ENCODE data around the gene KIF1A. TPM values are rescaled to one million over a fixed set of nuclear protein-coding genes. Genes with fewer than 3 reads are reported as not detected.

The KIF1A gene
- total and polyA plus RNA-seq, 5 donors from 2014 or later, result not detected

GRCh38 chr2:240777456-240778212, 42.4 kb downstream of the KIF1A start:
- ATAC-seq (ENCODE audit: low read depth in 2 of 2) (no peak), DNase-seq (no peak)
- no peaks in the 10 kb centered on the region for H3K36me3 ChIP-seq (ENCODE audit: control insufficient read depth, insufficient read depth, low read length)
- no peaks in the 10 kb centered on the region for H3K27me3 ChIP-seq (ENCODE audit: control insufficient read depth, insufficient read depth, low read length)
- no peak overlapping the region for H3K4me3 Mint-ChIP-seq
- H3K27ac Mint-ChIP-seq, result no peak overlapping the region
- H3K27me3 Mint-ChIP-seq, result no peaks in the 10 kb centered on the region
- no peak overlapping the region for H3K27ac ChIP-seq (ENCODE audit: insufficient read depth, low read length, poor library complexity, severe bottlenecking)
- no peaks in the 10 kb centered on the region for H3K9me3 Mint-ChIP-seq
- H3K9me3 ChIP-seq (ENCODE audit: control insufficient read depth in 2 of 2, low read length in 2 of 2), result no peaks in the 10 kb centered on the region
- H3K4me1 ChIP-seq (ENCODE audit: control insufficient read depth, insufficient read depth, low read length, poor library complexity, severe bottlenecking), result no peaks in the 10 kb centered on the region
- H3K4me1 Mint-ChIP-seq, result peaks cover 0 to 2% (median 0%) of the 10 kb centered on the region in 4 donors
- H3K36me3 Mint-ChIP-seq, result no peaks in the 10 kb centered on the region
- no peak overlapping the region for H3K4me3 ChIP-seq (ENCODE audit: low read depth, low read length)

- Mint-ChIP-seq H3K4me3 (no peak overlapping the region), H3K4me1 (peaks cover 0 to 2% (median 0%) of the 10 kb centered on the region in 4 donors), H3K27ac (no peak overlapping the region), H3K27me3 (no peaks in the 10 kb centered on the region), H3K9me3 (no peaks in the 10 kb centered on the region), H3K36me3 (no peaks in the 10 kb centered on the region)
- Histone ChIP-seq H3K36me3 (ENCODE audit: control insufficient read depth, insufficient read depth, low read length) (no peaks in the 10 kb centered on the region), H3K4me1 (ENCODE audit: control insufficient read depth, insufficient read depth, low read length, poor library complexity, severe bottlenecking) (no peaks in the 10 kb centered on the region), H3K4me3 (ENCODE audit: low read depth, low read length) (no peak overlapping the region), H3K9me3 (ENCODE audit: control insufficient read depth in 2 of 2, low read length in 2 of 2) (no peaks in the 10 kb centered on the region), H3K27me3 (ENCODE audit: control insufficient read depth, insufficient read depth, low read length) (no peaks in the 10 kb centered on the region), H3K27ac (ENCODE audit: insufficient read depth, low read length, poor library complexity, severe bottlenecking) (no peak overlapping the region)
- ATAC-seq (ENCODE audit: low read depth in 2 of 2) (no peak), DNase-seq (no peak)
These were observed 44.1 kb downstream of the KIF1A start for GRCh38 chr2:240775905-240776304.

- Mint-ChIP-seq H3K4me1 (peaks cover 0 to 2% (median 0%) of the 10 kb centered on the region in 4 donors), H3K4me3 (no peak overlapping the region), H3K36me3 (no peaks in the 10 kb centered on the region), H3K27ac (no peak overlapping the region), H3K27me3 (no peaks in the 10 kb centered on the region), H3K9me3 (no peaks in the 10 kb centered on the region)
- H3K4me1 ChIP-seq (ENCODE audit: control insufficient read depth, insufficient read depth, low read length, poor library complexity, severe bottlenecking), result no peaks in the 10 kb centered on the region
- ATAC-seq (ENCODE audit: low read depth in 2 of 2) (no peak), DNase-seq (no peak)
- H3K36me3 ChIP-seq (ENCODE audit: control insufficient read depth, insufficient read depth, low read length), result no peaks in the 10 kb centered on the region
- no peak overlapping the region for H3K27ac ChIP-seq (ENCODE audit: insufficient read depth, low read length, poor library complexity, severe bottlenecking)
- no peak overlapping the region for H3K4me3 ChIP-seq (ENCODE audit: low read depth, low read length)
- H3K9me3 ChIP-seq (ENCODE audit: control insufficient read depth in 2 of 2, low read length in 2 of 2), result no peaks in the 10 kb centered on the region
- no peaks in the 10 kb centered on the region for H3K27me3 ChIP-seq (ENCODE audit: control insufficient read depth, insufficient read depth, low read length)
These were observed 45.2 kb downstream of the KIF1A start for GRCh38 chr2:240774856-240775255.

- Mint-ChIP-seq H3K27ac (no peak overlapping the region), H3K4me1 (no peaks in the 10 kb centered on the region), H3K27me3 (no peaks in the 10 kb centered on the region), H3K36me3 (no peaks in the 10 kb centered on the region), H3K4me3 (no peak overlapping the region), H3K9me3 (no peaks in the 10 kb centered on the region)
- no peaks in the 10 kb centered on the region for H3K9me3 ChIP-seq (ENCODE audit: control insufficient read depth in 2 of 2, low read length in 2 of 2)
- no peak for DNase-seq
- no peaks in the 10 kb centered on the region for H3K36me3 ChIP-seq (ENCODE audit: control insufficient read depth, insufficient read depth, low read length)
- no peak overlapping the region for H3K4me3 ChIP-seq (ENCODE audit: low read depth, low read length)
- no peak overlapping the region for H3K27ac ChIP-seq (ENCODE audit: insufficient read depth, low read length, poor library complexity, severe bottlenecking)
- H3K4me1 ChIP-seq (ENCODE audit: control insufficient read depth, insufficient read depth, low read length, poor library complexity, severe bottlenecking), result no peaks in the 10 kb centered on the region
- ATAC-seq (ENCODE audit: low read depth in 2 of 2), result no peak
- no peaks in the 10 kb centered on the region for H3K27me3 ChIP-seq (ENCODE audit: control insufficient read depth, insufficient read depth, low read length)
These were observed 50.9 kb downstream of the KIF1A start for GRCh38 chr2:240769096-240769495.

GRCh38 chr2:240768216-240768615, 51.8 kb downstream of the KIF1A start:
- H3K4me3 Mint-ChIP-seq, result no peak overlapping the region
- Histone ChIP-seq H3K36me3 (ENCODE audit: control insufficient read depth, insufficient read depth, low read length) (no peaks in the 10 kb centered on the region), H3K4me1 (ENCODE audit: control insufficient read depth, insufficient read depth, low read length, poor library complexity, severe bottlenecking) (no peaks in the 10 kb centered on the region), H3K9me3 (ENCODE audit: control insufficient read depth in 2 of 2, low read length in 2 of 2) (no peaks in the 10 kb centered on the region), H3K27me3 (ENCODE audit: control insufficient read depth, insufficient read depth, low read length) (no peaks in the 10 kb centered on the region), H3K27ac (ENCODE audit: insufficient read depth, low read length, poor library complexity, severe bottlenecking) (no peak overlapping the region), H3K4me3 (ENCODE audit: low read depth, low read length) (no peak overlapping the region)
- ATAC-seq (ENCODE audit: low read depth in 2 of 2), result no peak
- no peaks in the 10 kb centered on the region for H3K4me1 Mint-ChIP-seq
- H3K27ac Mint-ChIP-seq, result no peak overlapping the region
- no peaks in the 10 kb centered on the region for H3K36me3 Mint-ChIP-seq
- H3K27me3 Mint-ChIP-seq, result no peaks in the 10 kb centered on the region
- no peak for DNase-seq
- H3K9me3 Mint-ChIP-seq, result no peaks in the 10 kb centered on the region

- H3K27ac Mint-ChIP-seq, result no peak overlapping the region
- no peaks in the 10 kb centered on the region for H3K27me3 Mint-ChIP-seq
- Histone ChIP-seq H3K27ac (ENCODE audit: insufficient read depth, low read length, poor library complexity, severe bottlenecking) (no peak overlapping the region), H3K4me1 (ENCODE audit: control insufficient read depth, insufficient read depth, low read length, poor library complexity, severe bottlenecking) (no peaks in the 10 kb centered on the region), H3K4me3 (ENCODE audit: low read depth, low read length) (no peak overlapping the region), H3K9me3 (ENCODE audit: control insufficient read depth in 2 of 2, low read length in 2 of 2) (no peaks in the 10 kb centered on the region), H3K27me3 (ENCODE audit: control insufficient read depth, insufficient read depth, low read length) (no peaks in the 10 kb centered on the region), H3K36me3 (ENCODE audit: control insufficient read depth, insufficient read depth, low read length) (no peaks in the 10 kb centered on the region)
- ATAC-seq (ENCODE audit: low read depth in 2 of 2), result no peak
- H3K9me3 Mint-ChIP-seq, result no peaks in the 10 kb centered on the region
- no peaks in the 10 kb centered on the region for H3K36me3 Mint-ChIP-seq
- no peak for DNase-seq
- no peak overlapping the region for H3K4me3 Mint-ChIP-seq
- no peaks in the 10 kb centered on the region for H3K4me1 Mint-ChIP-seq
These were observed 52.7 kb downstream of the KIF1A start for GRCh38 chr2:240767341-240767740.

GRCh38 chr2:240766072-240766471, 53.9 kb downstream of the KIF1A start:
- no peak for ATAC-seq (ENCODE audit: low read depth in 2 of 2)
- Histone ChIP-seq H3K27me3 (ENCODE audit: control insufficient read depth, insufficient read depth, low read length) (no peaks in the 10 kb centered on the region), H3K4me1 (ENCODE audit: control insufficient read depth, insufficient read depth, low read length, poor library complexity, severe bottlenecking) (no peaks in the 10 kb centered on the region), H3K4me3 (ENCODE audit: low read depth, low read length) (no peak overlapping the region), H3K9me3 (ENCODE audit: control insufficient read depth in 2 of 2, low read length in 2 of 2) (no peaks in the 10 kb centered on the region), H3K36me3 (ENCODE audit: control insufficient read depth, insufficient read depth, low read length) (no peaks in the 10 kb centered on the region), H3K27ac (ENCODE audit: insufficient read depth, low read length, poor library complexity, severe bottlenecking) (no peak overlapping the region)
- DNase-seq, result no peak
- Mint-ChIP-seq H3K9me3 (no peaks in the 10 kb centered on the region), H3K36me3 (no peaks in the 10 kb centered on the region), H3K27me3 (no peaks in the 10 kb centered on the region), H3K27ac (no peak overlapping the region), H3K4me3 (no peak overlapping the region), H3K4me1 (no peaks in the 10 kb centered on the region)

- no peaks in the 10 kb centered on the region for H3K36me3 ChIP-seq (ENCODE audit: control insufficient read depth, insufficient read depth, low read length)
- no peak overlapping the region for H3K27ac Mint-ChIP-seq
These were observed 55.0 kb downstream of the KIF1A start for GRCh38 chr2:240765007-240765406.

More at GRCh38 chr2:240765007-240765406, 55.0 kb downstream of the KIF1A start:
- Histone ChIP-seq H3K27me3 (ENCODE audit: control insufficient read depth, insufficient read depth, low read length) (no peaks in the 10 kb centered on the region), H3K4me1 (ENCODE audit: control insufficient read depth, insufficient read depth, low read length, poor library complexity, severe bottlenecking) (no peaks in the 10 kb centered on the region), H3K4me3 (ENCODE audit: low read depth, low read length) (no peak overlapping the region), H3K27ac (ENCODE audit: insufficient read depth, low read length, poor library complexity, severe bottlenecking) (no peak overlapping the region), H3K9me3 (ENCODE audit: control insufficient read depth in 2 of 2, low read length in 2 of 2) (no peaks in the 10 kb centered on the region)
- H3K4me3 Mint-ChIP-seq, result no peak overlapping the region
- DNase-seq (no peak), ATAC-seq (ENCODE audit: low read depth in 2 of 2) (no peak)
- H3K4me1 Mint-ChIP-seq, result no peaks in the 10 kb centered on the region
- no peaks in the 10 kb centered on the region for H3K36me3 Mint-ChIP-seq
- H3K27me3 Mint-ChIP-seq, result no peaks in the 10 kb centered on the region
- no peaks in the 10 kb centered on the region for H3K9me3 Mint-ChIP-seq

Data from CD4-positive, CD25-positive, alpha-beta regulatory T cell (primary cell).